HepG2 (cell line): ENCODE data around the gene SLC39A2. TPM values are rescaled to one million over a fixed set of nuclear protein-coding genes. Genes with fewer than 3 reads are reported as not detected.

Experiments
- CAMTA2 ChIP-seq: sonication (generic); formaldehyde crosslinking; IDR thresholded peaks from 2 replicates; pipeline ENCODE4 v1.4.0; 2020; ENCODE audit warnings: mild to moderate bottlenecking, missing genetic modification reagents, borderline replicate concordance
- CBX5 ChIP-seq: sonication (generic); formaldehyde crosslinking; IDR thresholded peaks from 2 replicates; pipeline ENCODE4 v1.4.0; 2020; ENCODE audit warnings: missing genetic modification reagents, borderline replicate concordance
- CHCHD3 ChIP-seq: sonication (generic); formaldehyde crosslinking; IDR thresholded peaks from 2 replicates; pipeline ENCODE4 v1.8.0; 2022; ENCODE audit warnings: mild to moderate bottlenecking, missing genetic modification reagents, moderate library complexity
- CREM ChIP-seq, 2 experiments: sonication (generic) in 1 of 2; formaldehyde crosslinking in 1 of 2; IDR thresholded peaks; 2 replicates each; pipeline versions ENCODE4 v1.4.0 to v1.6.1; 2016 to 2020; ENCODE audit warnings: antibody characterized with exemption in 1 of 2, mild to moderate bottlenecking in 1 of 2, missing genetic modification reagents in 1 of 2
- GTF3A ChIP-seq: sonication (generic); formaldehyde crosslinking; conservative IDR thresholded peaks from 2 replicates; pipeline ENCODE4 v1.4.0; 2020; ENCODE audit warnings: mild to moderate bottlenecking, missing genetic modification reagents
- HDAC2 ChIP-seq: sonication (generic); formaldehyde crosslinking; IDR thresholded peaks from 2 replicates; pipeline ENCODE4 v1.4.0; 2020; ENCODE audit warnings: missing genetic modification reagents
- HHEX ChIP-seq: IDR thresholded peaks from 2 replicates; pipeline ENCODE4 v1.6.1; 2016; ENCODE audit warnings: control low read depth
- LCORL ChIP-seq, 2 experiments: fragments of 450-650 bp in 1 of 2; sonication (generic) in 1 of 2; formaldehyde crosslinking in 1 of 2; IDR thresholded peaks; 2 replicates each; pipeline versions ENCODE4 v1.5.0 to v1.6.1; 2017 to 2020; ENCODE audit warnings: antibody characterized with exemption in 1 of 2, missing genetic modification reagents in 1 of 2
- MTF2 ChIP-seq: sonication (generic); formaldehyde crosslinking; IDR thresholded peaks from 2 replicates; pipeline ENCODE4 v1.5.0; 2020; ENCODE audit warnings: missing genetic modification reagents, borderline replicate concordance
- MXI1 ChIP-seq: IDR thresholded peaks from 3 replicates; pipeline ENCODE4 v1.6.1; 2012; ENCODE audit warnings: low read depth, low read length, inconsistent platforms, borderline replicate concordance
- RARG ChIP-seq: sonication (generic); formaldehyde crosslinking; IDR thresholded peaks from 2 replicates; pipeline ENCODE4 v1.4.0; 2020; ENCODE audit warnings: low read depth, mild to moderate bottlenecking, missing genetic modification reagents
- SALL1 ChIP-seq: sonication (generic); formaldehyde crosslinking; IDR thresholded peaks from 2 replicates; pipeline ENCODE4 v1.8.0; 2022; ENCODE audit warnings: mild to moderate bottlenecking, missing genetic modification reagents
- SMAD3 ChIP-seq: sonication (generic); formaldehyde crosslinking; IDR thresholded peaks from 2 replicates; pipeline ENCODE4 v1.4.0; 2020; ENCODE audit warnings: missing genetic modification reagents
- SRSF1 ChIP-seq: fragments of 200-400 bp; formaldehyde crosslinking; optimal IDR thresholded peaks from 2 replicates; pipeline ENCODE3; 2017; ENCODE audit warnings: mild to moderate bottlenecking, low read depth, low read length, moderate library complexity
- TAF15 ChIP-seq: fragments of 200-400 bp; formaldehyde crosslinking; IDR thresholded peaks from one replicate; pipeline ENCODE4 v1.6.1; 2018; ENCODE audit warnings: mild to moderate bottlenecking, low read depth, low read length; ENCODE audit not compliant: poor library complexity, severe bottlenecking
- ZBTB8A ChIP-seq: sonication (generic); formaldehyde crosslinking; IDR thresholded peaks from 2 replicates; pipeline ENCODE4 v1.4.0; 2020; ENCODE audit warnings: mild to moderate bottlenecking, low read depth, missing genetic modification reagents, borderline replicate concordance
- ZNF101 ChIP-seq: sonication (generic); formaldehyde crosslinking; IDR thresholded peaks from 2 replicates; pipeline ENCODE4 v1.4.0; 2020; ENCODE audit warnings: mild to moderate bottlenecking, low read depth, missing genetic modification reagents, borderline replicate concordance
- ZNF30 ChIP-seq: sonication (generic); formaldehyde crosslinking; IDR thresholded peaks from 2 replicates; pipeline ENCODE4 v1.5.0; 2020; ENCODE audit warnings: mild to moderate bottlenecking, missing genetic modification reagents
- ZNF780A ChIP-seq: sonication (generic); formaldehyde crosslinking; IDR thresholded peaks from 2 replicates; pipeline ENCODE4 v1.8.0; 2022; ENCODE audit warnings: mild to moderate bottlenecking, missing genetic modification reagents, moderate library complexity
- polyA plus RNA-seq, 8 experiments: library from polyadenylated mRNA; depleted of rRNA in 3 of 8; stranded (reverse) in 7 of 8; unstranded in 1 of 8; fragments of >200 nt; fragmentation: Illumina TruSeq in 4 of 8; extraction: Trizol in 4 of 8; gene quantifications; 2 replicates each; pipeline versions ENCODE4 v1.2.1 to v1.2.3, GENCODE V29; 2011 to 2016; ENCODE audit warnings: low read depth in 4 of 8, missing spikeins in 1 of 8, mixed read lengths in 1 of 8; ENCODE audit not compliant: insufficient read depth in 1 of 8
- total RNA-seq, 5 experiments: library from RNA; depleted of rRNA; stranded (reverse); fragments of >200 nt; fragmentation: Illumina TruSeq; extraction: Trizol; gene quantifications; 2 replicates each; pipeline ENCODE4 v1.2.3, GENCODE V29; 2016; ENCODE audit warnings: low read depth in 1 of 5
- TF ChIP-seq, protein P1 (sequence below): IDR thresholded peaks from 2 replicates; pipeline ENCODE4 v1.6.1; 2016; ENCODE audit warnings: missing biosample characterization, missing genetic modification reagents, low read depth
- TF ChIP-seq, protein P2 (sequence below): sonication (generic); formaldehyde crosslinking; IDR thresholded peaks from 2 replicates; pipeline ENCODE4 v1.5.0; 2020; ENCODE audit warnings: mild to moderate bottlenecking, missing genetic modification reagents, borderline replicate concordance
- TF ChIP-seq, protein P3 (sequence below): sonication (generic); formaldehyde crosslinking; IDR thresholded peaks from 2 replicates; pipeline ENCODE4 v1.4.0; 2020; ENCODE audit warnings: mild to moderate bottlenecking, missing genetic modification reagents

SLC39A2 gene
- total and polyA plus RNA-seq, 2 of the 13 experiments (the other 11 are each of a cell fraction or from before 2014, with no cell fraction given), result 0.08 to 0.11 TPM

DNA sequence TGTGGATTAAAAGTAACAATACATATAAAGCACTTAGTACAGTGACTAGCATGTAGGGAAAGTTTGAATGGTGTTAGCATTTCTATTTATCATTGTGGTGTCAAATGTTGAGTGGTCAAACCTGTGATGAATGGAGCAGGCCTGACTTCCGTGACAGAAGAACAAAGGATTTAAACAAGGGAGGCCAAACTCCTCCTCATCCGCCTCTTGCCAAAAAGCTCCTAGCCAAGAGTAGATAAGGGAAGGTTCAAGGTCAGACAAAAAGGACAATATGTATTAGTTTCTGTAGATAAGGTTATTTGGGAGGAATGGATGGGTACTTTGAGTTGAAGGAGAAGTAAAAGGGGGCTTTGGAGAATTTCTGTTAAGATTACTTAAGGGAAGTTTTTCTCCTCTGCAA lies 49.5 kb downstream of the SLC39A2 start (continued):
- TF ChIP-seq HDAC2 (CRISPR knock-in tag) (peak; percentile 67), RARG (CRISPR knock-in tag) (no peak), MTF2 (CRISPR knock-in tag) (no peak), CAMTA2 (CRISPR knock-in tag) (no peak), CREM (IDR thresholded peaks at IDR 0.05) (peak; percentile 63; the same call in 1 of the 2 replicates), CREM (CRISPR knock-in tag; IDR thresholded peaks at IDR 0.05) (no peak), CHCHD3 (CRISPR knock-in tag) (no peak), ZBTB8A (no peak), ZNF101 (CRISPR knock-in tag) (no peak), LCORL (IDR thresholded peaks at IDR 0.05) (peak; percentile 40; the same call in 1 of the 2 replicates), LCORL (CRISPR knock-in tag; IDR thresholded peaks at IDR 0.05) (peak; percentile 40; the same call in 1 of the 2 replicates), MXI1 (no peak), HHEX (CRISPR knock-in tag) (no peak), ZNF30 (CRISPR knock-in tag) (no peak), SMAD3 (CRISPR knock-in tag) (0 out of 2 replicates have a peak, but pooled peaks have one; percentile 42), CBX5 (no peak), ZNF780A (CRISPR knock-in tag) (no peak), GTF3A (no peak), TAF15 (no peak), SALL1 (CRISPR knock-in tag) (peak; percentile 52; the same call in 1 of the 2 replicates), SRSF1 (no peak)
- TF ChIP-seq, protein P1, sequence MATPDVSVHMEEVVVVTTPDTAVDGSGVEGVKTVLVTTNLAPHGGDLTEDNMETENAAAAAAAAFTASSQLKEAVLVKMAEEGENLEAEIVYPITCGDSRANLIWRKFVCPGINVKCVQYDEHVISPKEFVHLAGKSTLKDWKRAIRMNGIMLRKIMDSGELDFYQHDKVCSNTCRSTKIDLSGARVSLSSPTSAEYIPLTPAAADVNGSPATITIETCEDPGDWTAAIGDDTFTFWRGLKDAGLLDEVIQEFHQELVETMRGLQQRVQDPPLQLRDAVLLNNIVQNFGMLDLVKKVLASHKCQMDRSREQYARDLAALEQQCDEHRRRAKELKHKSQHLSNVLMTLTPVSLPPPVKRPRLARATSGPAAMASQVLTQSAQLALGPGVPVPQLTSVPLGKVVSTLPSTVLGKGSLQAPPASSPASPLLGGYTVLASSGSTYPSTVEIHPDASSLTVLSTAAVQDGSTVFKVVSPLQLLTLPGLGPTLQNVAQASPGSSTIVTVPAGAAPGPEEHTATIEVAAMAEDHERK (CRISPR knock-in tag), result no peak
- TF ChIP-seq, protein P2, sequence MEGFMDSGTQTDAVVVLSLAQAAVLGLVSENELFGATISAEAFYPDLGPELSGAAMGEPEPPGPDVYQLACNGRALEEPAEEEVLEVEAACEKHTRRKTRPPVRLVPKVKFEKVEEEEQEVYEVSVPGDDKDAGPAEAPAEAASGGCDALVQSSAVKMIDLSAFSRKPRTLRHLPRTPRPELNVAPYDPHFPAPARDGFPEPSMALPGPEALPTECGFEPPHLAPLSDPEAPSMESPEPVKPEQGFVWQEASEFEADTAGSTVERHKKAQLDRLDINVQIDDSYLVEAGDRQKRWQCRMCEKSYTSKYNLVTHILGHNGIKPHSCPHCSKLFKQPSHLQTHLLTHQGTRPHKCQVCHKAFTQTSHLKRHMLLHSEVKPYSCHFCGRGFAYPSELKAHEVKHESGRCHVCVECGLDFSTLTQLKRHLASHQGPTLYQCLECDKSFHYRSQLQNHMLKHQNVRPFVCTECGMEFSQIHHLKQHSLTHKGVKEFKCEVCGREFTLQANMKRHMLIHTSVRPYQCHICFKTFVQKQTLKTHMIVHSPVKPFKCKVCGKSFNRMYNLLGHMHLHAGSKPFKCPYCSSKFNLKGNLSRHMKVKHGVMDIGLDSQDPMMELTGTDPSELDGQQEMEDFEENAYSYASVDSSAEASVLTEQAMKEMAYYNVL (CRISPR knock-in tag), result peak; percentile 36; the same call in 1 of the 2 replicates
- TF ChIP-seq, protein P3, sequence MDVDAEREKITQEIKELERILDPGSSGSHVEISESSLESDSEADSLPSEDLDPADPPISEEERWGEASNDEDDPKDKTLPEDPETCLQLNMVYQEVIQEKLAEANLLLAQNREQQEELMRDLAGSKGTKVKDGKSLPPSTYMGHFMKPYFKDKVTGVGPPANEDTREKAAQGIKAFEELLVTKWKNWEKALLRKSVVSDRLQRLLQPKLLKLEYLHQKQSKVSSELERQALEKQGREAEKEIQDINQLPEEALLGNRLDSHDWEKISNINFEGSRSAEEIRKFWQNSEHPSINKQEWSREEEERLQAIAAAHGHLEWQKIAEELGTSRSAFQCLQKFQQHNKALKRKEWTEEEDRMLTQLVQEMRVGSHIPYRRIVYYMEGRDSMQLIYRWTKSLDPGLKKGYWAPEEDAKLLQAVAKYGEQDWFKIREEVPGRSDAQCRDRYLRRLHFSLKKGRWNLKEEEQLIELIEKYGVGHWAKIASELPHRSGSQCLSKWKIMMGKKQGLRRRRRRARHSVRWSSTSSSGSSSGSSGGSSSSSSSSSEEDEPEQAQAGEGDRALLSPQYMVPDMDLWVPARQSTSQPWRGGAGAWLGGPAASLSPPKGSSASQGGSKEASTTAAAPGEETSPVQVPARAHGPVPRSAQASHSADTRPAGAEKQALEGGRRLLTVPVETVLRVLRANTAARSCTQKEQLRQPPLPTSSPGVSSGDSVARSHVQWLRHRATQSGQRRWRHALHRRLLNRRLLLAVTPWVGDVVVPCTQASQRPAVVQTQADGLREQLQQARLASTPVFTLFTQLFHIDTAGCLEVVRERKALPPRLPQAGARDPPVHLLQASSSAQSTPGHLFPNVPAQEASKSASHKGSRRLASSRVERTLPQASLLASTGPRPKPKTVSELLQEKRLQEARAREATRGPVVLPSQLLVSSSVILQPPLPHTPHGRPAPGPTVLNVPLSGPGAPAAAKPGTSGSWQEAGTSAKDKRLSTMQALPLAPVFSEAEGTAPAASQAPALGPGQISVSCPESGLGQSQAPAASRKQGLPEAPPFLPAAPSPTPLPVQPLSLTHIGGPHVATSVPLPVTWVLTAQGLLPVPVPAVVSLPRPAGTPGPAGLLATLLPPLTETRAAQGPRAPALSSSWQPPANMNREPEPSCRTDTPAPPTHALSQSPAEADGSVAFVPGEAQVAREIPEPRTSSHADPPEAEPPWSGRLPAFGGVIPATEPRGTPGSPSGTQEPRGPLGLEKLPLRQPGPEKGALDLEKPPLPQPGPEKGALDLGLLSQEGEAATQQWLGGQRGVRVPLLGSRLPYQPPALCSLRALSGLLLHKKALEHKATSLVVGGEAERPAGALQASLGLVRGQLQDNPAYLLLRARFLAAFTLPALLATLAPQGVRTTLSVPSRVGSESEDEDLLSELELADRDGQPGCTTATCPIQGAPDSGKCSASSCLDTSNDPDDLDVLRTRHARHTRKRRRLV (CRISPR knock-in tag), result no peak
